ENCODE results near the gene ENTPD2.

Gene ENTPD2

GRCh38 chr9:137015540-137015930, 38.3 kb downstream of the ENTPD2 start:
- DNase-seq (ENCODE audit: extremely low spot score) = no peak
- POLR2A ChIA-PET = no interaction called here
- CTCF ChIA-PET = interaction anchor here (1.3 to 1.5 kb wide), 3 partner anchors 14 to 48 kb away, joined by 3 to 7 read pairs (median 3); partner anchors contain the start of gene ABCA2
- TF ChIP-seq, protein P1, sequence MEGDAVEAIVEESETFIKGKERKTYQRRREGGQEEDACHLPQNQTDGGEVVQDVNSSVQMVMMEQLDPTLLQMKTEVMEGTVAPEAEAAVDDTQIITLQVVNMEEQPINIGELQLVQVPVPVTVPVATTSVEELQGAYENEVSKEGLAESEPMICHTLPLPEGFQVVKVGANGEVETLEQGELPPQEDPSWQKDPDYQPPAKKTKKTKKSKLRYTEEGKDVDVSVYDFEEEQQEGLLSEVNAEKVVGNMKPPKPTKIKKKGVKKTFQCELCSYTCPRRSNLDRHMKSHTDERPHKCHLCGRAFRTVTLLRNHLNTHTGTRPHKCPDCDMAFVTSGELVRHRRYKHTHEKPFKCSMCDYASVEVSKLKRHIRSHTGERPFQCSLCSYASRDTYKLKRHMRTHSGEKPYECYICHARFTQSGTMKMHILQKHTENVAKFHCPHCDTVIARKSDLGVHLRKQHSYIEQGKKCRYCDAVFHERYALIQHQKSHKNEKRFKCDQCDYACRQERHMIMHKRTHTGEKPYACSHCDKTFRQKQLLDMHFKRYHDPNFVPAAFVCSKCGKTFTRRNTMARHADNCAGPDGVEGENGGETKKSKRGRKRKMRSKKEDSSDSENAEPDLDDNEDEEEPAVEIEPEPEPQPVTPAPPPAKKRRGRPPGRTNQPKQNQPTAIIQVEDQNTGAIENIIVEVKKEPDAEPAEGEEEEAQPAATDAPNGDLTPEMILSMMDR (IDR thresholded peaks at IDR 0.05; ENCODE audit: control extremely low read depth, extremely low read depth, low read depth, missing control alignments) = no peak

- POLR2A ChIA-PET = no interaction called here
- TF ChIP-seq, protein P1 (IDR thresholded peaks at IDR 0.05; ENCODE audit: control extremely low read depth, extremely low read depth, low read depth, missing control alignments) = no peak
- CTCF ChIA-PET = interaction anchor here (0.9 to 1.5 kb wide), 4 partner anchors 11 to 49 kb away, joined by 3 to 7 read pairs (median 3); partner anchors contain the start of gene ABCA2
- no peak for DNase-seq (ENCODE audit: extremely low spot score)
Observed at GRCh38 chr9:137014776-137015539, 38.9 kb downstream of the ENTPD2 start.

- ChIA-PET CTCF (interaction anchor here (0.9 to 1.3 kb wide), 2 partner anchors 12 to 21 kb away, joined by 3 read pairs; no protein-coding TSS in a partner anchor), POLR2A (no interaction called here)
- no peak for DNase-seq (ENCODE audit: extremely low spot score)
- TF ChIP-seq, protein P1 (IDR thresholded peaks at IDR 0.05; ENCODE audit: control extremely low read depth, extremely low read depth, low read depth, missing control alignments) = no peak
Observed at GRCh38 chr9:137014166-137014565, 39.7 kb downstream of the ENTPD2 start.

DNA sequence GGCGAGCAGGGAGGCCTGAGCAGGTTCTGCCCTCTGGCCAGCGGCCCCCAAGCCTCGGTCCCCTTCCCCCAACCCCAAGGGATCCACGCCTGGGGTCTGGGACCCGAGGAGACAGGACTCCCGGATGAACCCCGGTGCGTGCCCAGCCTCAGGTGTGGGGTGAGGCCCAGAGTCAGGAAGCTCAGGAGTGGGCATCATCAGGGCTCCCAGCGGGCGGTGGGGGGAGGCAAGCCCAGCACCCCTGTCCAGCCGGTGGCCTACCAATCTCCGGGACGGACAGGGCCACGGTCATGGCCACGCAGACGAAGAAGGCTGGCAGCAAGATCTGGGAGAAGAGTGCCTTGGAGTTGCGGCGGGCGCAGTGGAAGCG, 40.3 kb downstream of the ENTPD2 start:
- no peak for DNase-seq (ENCODE audit: extremely low spot score)
- ChIA-PET CTCF (no interaction called here), POLR2A (no interaction called here)
- TF ChIP-seq, protein P1 (IDR thresholded peaks at IDR 0.05; ENCODE audit: control extremely low read depth, extremely low read depth, low read depth, missing control alignments) = no peak

- DNase-seq (ENCODE audit: extremely low spot score) = no peak
- CTCF ChIA-PET = interaction anchor here (2.3 kb wide), 1 partner anchor 16 kb away, joined by 9 read pairs; no protein-coding TSS in a partner anchor
- POLR2A ChIA-PET = no interaction called here
- TF ChIP-seq, protein P1 (IDR thresholded peaks at IDR 0.05; ENCODE audit: control extremely low read depth, extremely low read depth, low read depth, missing control alignments) = no peak
Observed at GRCh38 chr9:137012694-137013570, 40.9 kb downstream of the ENTPD2 start.

- no peak for DNase-seq (ENCODE audit: extremely low spot score)
Observed at GRCh38 chr9:137011907-137012675, 41.8 kb downstream of the ENTPD2 start.

More at GRCh38 chr9:137011907-137012675, 41.8 kb downstream of the ENTPD2 start:
- ChIA-PET CTCF (interaction anchor here (1.0 to 2.3 kb wide), 3 partner anchors 17 to 37 kb away, joined by 3 to 9 read pairs (median 6); no protein-coding TSS in a partner anchor), POLR2A (no interaction called here)
- TF ChIP-seq, protein P1 (IDR thresholded peaks at IDR 0.05; ENCODE audit: control extremely low read depth, extremely low read depth, low read depth, missing control alignments) = no peak

Measured in GM10248 (cell line).